Chondrocyte (in vitro differentiated cells): ENCODE data around the gene FAM161A. TPM values are rescaled to one million over a fixed set of nuclear protein-coding genes. Genes with fewer than 3 reads are reported as not detected.
"Not testable (repeated sequence)": the region's sequence is repeated elsewhere in the genome, so short reads cannot be mapped to it uniquely, and the experiment has no call there.

Source experiments
- DNase-seq: peaks from one replicate; pipeline ENCODE4 v3.0.0; 2021; ENCODE audit warnings: mixed read lengths, low spot score
- H3K27ac Mint-ChIP-seq: one replicate; pipeline ENCODE4 v1.8.0; 2021; ENCODE audit warnings: mild to moderate bottlenecking, moderate library complexity, mixed read lengths; ENCODE audit not compliant: unreplicated experiment
- H3K27me3 Mint-ChIP-seq: 2 replicates; pipeline ENCODE4 v1.8.0; 2021; ENCODE audit warnings: low read depth, mixed read lengths
- H3K36me3 Mint-ChIP-seq: 2 replicates; pipeline ENCODE4 v1.8.0; 2021; ENCODE audit warnings: low read depth, mixed read lengths
- H3K4me1 Mint-ChIP-seq: 2 replicates; pipeline ENCODE4 v1.8.0; 2021; ENCODE audit warnings: low read depth, mild to moderate bottlenecking, mixed read lengths
- H3K4me3 Mint-ChIP-seq: one replicate; pipeline ENCODE4 v1.8.0; 2021; ENCODE audit warnings: mild to moderate bottlenecking, moderate library complexity, mixed read lengths; ENCODE audit not compliant: unreplicated experiment
- H3K9me3 Mint-ChIP-seq: 2 replicates; pipeline ENCODE4 v1.8.0; 2021; ENCODE audit warnings: low read depth, mixed read lengths
- total RNA-seq: library from RNA; stranded (reverse); gene quantifications from 3 replicates; pipeline ENCODE4 v1.2.1, GENCODE V29; 2021
- TF ChIP-seq, protein P1 (sequence below): fragments of 200-600 bp; sonication (generic); IDR thresholded peaks from 2 replicates; pipeline ENCODE4 v1.5.0; 2021; ENCODE audit warnings: antibody characterized with exemption, mild to moderate bottlenecking, moderate library complexity

The FAM161A gene
- total RNA-seq, 1 donor from 2014 or later: 2.9 TPM

DNA sequence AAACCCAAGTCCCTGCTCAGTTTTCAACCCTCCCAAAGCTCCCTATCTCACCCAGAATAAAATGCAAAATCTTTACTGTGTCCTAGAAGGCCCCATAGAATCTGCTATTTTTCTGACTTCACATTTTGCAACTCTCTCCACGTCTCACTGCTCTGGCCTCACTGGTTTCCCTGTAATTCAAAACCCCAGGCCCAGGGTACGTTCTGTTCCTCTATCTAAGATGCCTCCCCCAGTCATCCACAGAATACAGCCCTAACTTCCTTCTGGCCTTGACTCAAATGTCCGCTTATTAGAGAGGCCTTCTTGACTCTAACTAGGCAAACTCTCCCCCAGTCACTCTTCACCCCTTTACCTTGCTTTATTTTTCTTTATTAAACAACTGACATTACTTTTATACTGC is 42.0 kb downstream of the FAM161A start:
- H3K9me3 Mint-ChIP-seq: no peaks in the 10 kb centered on the region

DNA sequence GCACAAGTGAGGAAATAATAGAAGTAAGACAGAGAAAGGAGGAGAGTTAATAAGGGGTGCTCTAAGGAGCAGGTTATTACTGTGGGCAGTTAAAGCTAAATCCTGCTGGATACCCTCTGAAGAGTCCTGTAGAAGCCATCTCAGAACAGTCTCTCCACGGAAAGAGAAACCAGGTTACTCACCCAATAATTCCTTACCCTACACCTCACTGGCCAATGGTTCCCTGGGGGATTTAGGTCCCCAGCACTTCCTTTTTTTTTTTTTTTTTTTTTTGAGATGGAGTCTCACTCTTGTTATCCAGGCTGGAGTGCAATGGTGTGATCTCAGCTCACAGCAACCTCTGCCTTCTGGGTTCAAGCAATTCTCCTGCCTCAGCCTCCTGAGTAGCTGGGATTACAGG is 43.7 kb downstream of the FAM161A start:
- H3K9me3 Mint-ChIP-seq, DNase-seq, H3K27me3 Mint-ChIP-seq, H3K4me1 Mint-ChIP-seq, H3K27ac Mint-ChIP-seq, H3K4me3 Mint-ChIP-seq, H3K36me3 Mint-ChIP-seq: not testable (repeated sequence)

More for the DNA sequence above, 42.0 kb downstream of the FAM161A start:
- TF ChIP-seq, protein P1, sequence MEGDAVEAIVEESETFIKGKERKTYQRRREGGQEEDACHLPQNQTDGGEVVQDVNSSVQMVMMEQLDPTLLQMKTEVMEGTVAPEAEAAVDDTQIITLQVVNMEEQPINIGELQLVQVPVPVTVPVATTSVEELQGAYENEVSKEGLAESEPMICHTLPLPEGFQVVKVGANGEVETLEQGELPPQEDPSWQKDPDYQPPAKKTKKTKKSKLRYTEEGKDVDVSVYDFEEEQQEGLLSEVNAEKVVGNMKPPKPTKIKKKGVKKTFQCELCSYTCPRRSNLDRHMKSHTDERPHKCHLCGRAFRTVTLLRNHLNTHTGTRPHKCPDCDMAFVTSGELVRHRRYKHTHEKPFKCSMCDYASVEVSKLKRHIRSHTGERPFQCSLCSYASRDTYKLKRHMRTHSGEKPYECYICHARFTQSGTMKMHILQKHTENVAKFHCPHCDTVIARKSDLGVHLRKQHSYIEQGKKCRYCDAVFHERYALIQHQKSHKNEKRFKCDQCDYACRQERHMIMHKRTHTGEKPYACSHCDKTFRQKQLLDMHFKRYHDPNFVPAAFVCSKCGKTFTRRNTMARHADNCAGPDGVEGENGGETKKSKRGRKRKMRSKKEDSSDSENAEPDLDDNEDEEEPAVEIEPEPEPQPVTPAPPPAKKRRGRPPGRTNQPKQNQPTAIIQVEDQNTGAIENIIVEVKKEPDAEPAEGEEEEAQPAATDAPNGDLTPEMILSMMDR: no peak
- Mint-ChIP-seq H3K4me3 (no peak overlapping the region), H3K4me1 (peaks cover 6% of the 10 kb centered on the region), H3K27ac (no peak overlapping the region), H3K27me3 (peaks cover 7% of the 10 kb centered on the region), H3K36me3 (no peaks in the 10 kb centered on the region)
- no peak for DNase-seq

DNA sequence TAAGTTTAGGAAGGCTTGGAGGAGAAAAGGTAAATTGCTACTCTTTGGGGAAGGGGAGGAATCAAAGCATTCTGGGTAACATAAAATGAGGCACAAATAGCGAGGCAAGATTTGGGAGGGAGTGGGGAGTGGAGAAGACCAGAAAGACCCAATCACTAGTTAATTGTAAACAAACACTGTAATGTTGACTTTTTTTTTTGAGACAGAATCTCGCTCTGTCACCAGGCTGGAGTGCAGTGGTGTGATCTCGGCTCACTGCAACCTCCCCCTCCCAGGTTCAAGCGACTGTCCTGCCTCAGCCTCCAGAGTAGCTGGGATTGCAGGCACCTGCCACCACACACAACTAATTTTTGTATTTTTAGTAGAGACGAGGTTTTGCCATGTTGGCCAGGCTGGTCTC is 45.2 kb downstream of the FAM161A start:
- DNase-seq, H3K36me3 Mint-ChIP-seq, H3K9me3 Mint-ChIP-seq, H3K4me3 Mint-ChIP-seq, H3K27me3 Mint-ChIP-seq, H3K4me1 Mint-ChIP-seq, H3K27ac Mint-ChIP-seq: not testable (repeated sequence)

DNA sequence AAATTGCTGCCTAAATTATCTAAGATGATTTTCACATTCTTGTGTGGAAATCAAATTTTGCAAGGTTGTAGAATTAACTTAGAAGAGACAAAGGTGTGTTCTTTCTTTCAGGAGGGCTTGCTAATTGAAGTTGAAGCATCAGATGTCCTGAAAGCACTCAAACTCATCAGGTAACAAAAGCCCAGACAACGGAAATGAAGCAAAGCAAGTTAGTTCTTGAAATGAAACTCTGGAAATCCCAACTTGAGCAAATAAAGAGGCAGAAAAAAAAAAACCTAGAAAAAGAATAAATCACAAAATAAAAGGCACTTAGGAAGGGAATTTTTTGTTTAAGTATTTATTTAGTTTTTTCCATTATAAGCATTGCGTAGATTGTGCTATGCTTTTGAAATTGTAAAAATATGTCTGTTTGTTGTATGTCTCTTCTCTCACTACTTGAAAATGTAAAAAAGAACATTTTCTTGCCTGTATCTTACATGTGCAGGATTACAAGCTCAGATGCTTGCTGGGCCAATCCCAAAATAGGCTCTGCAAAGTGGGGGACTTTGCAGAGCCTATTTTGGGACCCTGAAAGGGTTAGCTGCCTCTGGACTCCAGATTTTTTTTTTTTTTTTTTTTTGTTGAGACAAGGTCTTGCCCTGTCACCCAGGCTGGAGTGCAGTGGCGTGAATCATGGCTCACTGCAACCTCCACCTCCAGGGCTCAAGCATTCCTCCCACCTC is 46.7 kb downstream of the FAM161A start:
- H3K4me1 Mint-ChIP-seq: peaks cover 3% of the 10 kb centered on the region
- peaks cover 2% of the 10 kb centered on the region for H3K36me3 Mint-ChIP-seq
- peaks cover 16% of the 10 kb centered on the region for H3K27me3 Mint-ChIP-seq
- TF ChIP-seq, protein P1: no peak
- H3K27ac Mint-ChIP-seq: no peak overlapping the region
- DNase-seq: no peak
- no peak overlapping the region for H3K4me3 Mint-ChIP-seq
- H3K9me3 Mint-ChIP-seq: no peaks in the 10 kb centered on the region

DNA sequence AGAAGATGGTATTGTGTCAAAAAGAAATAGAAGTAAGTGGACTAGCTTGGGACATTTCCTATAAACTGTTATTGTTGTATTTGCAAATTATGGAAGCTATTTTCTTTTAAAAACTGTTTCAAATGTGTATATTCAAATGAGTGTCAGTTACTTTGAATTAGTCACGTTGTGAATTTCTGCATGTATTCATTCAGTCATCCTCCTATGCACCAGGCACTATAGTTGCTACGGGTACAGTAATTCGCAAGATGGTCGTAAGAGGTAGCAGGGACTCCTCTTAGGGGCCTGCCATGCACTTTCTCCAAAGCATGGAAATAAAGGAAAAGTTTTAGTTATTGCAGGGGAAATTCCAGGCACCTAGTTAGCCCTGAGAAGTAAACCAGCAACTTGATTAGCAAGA is 51.3 kb downstream of the FAM161A start:
- H3K27me3 Mint-ChIP-seq: peaks cover 28% of the 10 kb centered on the region
- H3K4me1 Mint-ChIP-seq: no peaks in the 10 kb centered on the region

DNA sequence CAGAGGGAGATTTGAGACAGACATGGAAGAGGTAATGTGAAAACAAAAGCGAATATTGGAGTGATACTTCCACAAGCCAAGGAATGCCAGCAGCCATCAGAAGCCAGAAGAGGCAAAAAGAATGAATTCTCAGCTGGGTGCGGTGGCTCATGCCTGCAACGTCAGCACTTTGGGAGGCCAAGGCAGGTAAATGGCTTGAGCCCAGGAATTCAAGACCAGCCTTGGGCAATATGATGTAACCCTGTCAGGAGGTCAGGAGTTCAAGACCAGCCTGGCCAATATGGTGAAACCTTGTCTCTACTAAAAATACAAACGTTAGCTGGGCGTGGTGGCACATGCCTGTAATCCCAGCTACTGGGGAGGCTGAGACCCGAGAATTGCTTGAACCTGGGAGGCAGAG is 54.8 kb downstream of the FAM161A start:
- no peak for DNase-seq
- H3K4me3 Mint-ChIP-seq: no peak overlapping the region
- TF ChIP-seq, protein P1: no peak
- peaks cover 1% of the 10 kb centered on the region for H3K36me3 Mint-ChIP-seq
- no peaks in the 10 kb centered on the region for H3K4me1 Mint-ChIP-seq
- H3K27ac Mint-ChIP-seq: no peak overlapping the region
- H3K27me3 Mint-ChIP-seq: peaks cover 18% of the 10 kb centered on the region
- peaks cover 6% of the 10 kb centered on the region for H3K9me3 Mint-ChIP-seq

More for the DNA sequence above, 51.3 kb downstream of the FAM161A start:
- peaks cover 3% of the 10 kb centered on the region for H3K36me3 Mint-ChIP-seq
- TF ChIP-seq, protein P1: no peak
- H3K27ac Mint-ChIP-seq: no peak overlapping the region
- no peak for DNase-seq
- H3K4me3 Mint-ChIP-seq: no peak overlapping the region
- peaks cover 6% of the 10 kb centered on the region for H3K9me3 Mint-ChIP-seq

DNA sequence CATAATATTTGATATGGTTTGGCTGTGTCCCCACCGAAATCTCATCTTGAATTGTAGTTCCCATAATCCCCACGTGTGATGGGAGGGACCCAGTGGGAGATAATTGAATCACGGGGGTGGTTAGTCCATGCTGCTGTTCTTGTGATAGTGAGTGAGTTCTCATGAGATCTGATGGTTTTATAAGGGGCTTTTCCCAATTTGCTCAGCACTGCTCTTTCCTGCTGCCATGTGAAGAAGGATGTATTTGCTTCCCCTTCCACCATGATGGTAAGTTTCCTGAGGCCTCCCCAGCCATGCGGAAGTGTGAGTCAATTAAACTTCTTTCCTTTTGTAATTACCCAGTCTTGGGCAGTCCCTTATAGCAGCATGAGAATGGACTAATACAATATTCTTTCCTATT is 56.4 kb downstream of the FAM161A start:
- H3K27me3 Mint-ChIP-seq: peaks cover 17% of the 10 kb centered on the region
- not testable (repeated sequence) for DNase-seq, H3K27ac Mint-ChIP-seq, H3K36me3 Mint-ChIP-seq, H3K4me3 Mint-ChIP-seq, H3K4me1 Mint-ChIP-seq, H3K9me3 Mint-ChIP-seq
